Lower leg skin (tissue), 3 donors: Measurements from ENCODE around the gene TMEM132A.

Source experiments
- CTCF ChIP-seq, 3 donors: fragments of 450-650 bp; IDR thresholded peaks; one replicate each; pipeline ENCODE4 v1.5.1; 2016; ENCODE audit warnings: antibody characterized with exemption in 3 of 3, mild to moderate bottlenecking in 3 of 3, moderate library complexity in 2 of 3
- POLR2A ChIP-seq, 2 donors: fragments of 450-650 bp; IDR thresholded peaks; one replicate each; pipeline ENCODE4 v1.6.1; 2016 to 2017; ENCODE audit warnings: antibody characterized with exemption in 2 of 2, mild to moderate bottlenecking in 1 of 2, moderate library complexity in 1 of 2

- no peak for TF ChIP-seq POLR2A (IDR thresholded peaks at IDR 0.05)
- TF ChIP-seq CTCF (IDR thresholded peaks at IDR 0.05): no peak
Measured at GRCh38 chr11:60875366-60876167, 48.7 kb upstream of the TMEM132A start.
